ENCODE data around the gene SPDEF. TPM values are rescaled to one million over a fixed set of nuclear protein-coding genes. Genes with fewer than 3 reads are reported as not detected.
A peak's percentile ranks its signal among the peaks of the same experiment; 100 is the strongest.

Gene SPDEF
- total RNA-seq, 1 experiment from 2014 or later = not detected

DNA sequence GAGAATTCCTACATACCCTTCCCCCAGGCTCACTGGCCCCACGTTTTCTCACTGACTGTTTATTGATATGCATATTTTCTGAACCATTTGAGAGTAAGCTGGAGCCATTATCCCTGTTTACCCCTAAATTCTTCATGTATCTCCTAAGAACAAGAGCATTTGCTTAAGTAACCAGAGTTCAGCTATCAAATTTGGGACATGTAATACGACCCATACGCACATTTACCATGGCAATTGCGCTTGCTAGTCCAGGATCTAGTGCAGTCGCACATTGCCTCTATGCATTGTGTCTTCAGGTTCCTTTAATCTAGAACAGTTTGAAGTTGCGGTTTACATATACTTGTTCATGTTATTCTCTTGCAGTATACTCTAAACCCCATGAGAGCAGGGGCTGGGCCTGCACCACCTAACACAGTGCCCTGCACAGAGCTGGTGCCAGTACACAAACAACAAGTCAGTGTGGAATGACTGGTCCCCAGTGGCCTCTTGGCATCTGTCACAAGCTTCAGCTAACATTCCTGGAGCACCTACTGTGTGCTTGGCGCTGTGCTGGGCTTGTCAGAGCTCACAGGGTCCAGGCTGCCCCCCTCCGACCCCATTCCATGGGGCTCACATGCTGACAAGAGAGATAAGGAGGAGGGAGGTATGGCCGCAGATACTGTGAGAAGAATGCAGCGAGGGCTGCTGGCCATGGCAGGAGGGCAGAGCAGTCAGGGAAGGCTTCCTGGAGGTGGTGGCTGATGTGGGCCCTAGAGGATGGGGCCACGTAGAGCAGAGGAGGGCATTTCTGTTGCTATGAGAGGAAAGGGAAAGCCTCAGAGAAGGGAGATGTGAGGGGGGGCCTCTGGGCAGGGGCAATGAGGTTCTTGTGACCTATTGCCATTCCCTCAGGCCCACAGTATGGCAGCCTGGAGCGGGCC, 28.1 kb downstream of the SPDEF start:
- Mint-ChIP-seq H3K27me3 (ENCODE audit: insufficient read depth, unreplicated experiment) (no peaks in the 10 kb centered on the region), H3K4me1 (ENCODE audit: insufficient read depth, unreplicated experiment) (no peaks in the 10 kb centered on the region), H3K4me3 (ENCODE audit: unreplicated experiment) (no peak overlapping the region), H3K27ac (ENCODE audit: low read depth, unreplicated experiment) (no peak overlapping the region), H3K9me3 (ENCODE audit: unreplicated experiment) (no peaks in the 10 kb centered on the region), H3K36me3 (ENCODE audit: insufficient read depth, unreplicated experiment) (no peaks in the 10 kb centered on the region)
- TF ChIP-seq, protein P1, sequence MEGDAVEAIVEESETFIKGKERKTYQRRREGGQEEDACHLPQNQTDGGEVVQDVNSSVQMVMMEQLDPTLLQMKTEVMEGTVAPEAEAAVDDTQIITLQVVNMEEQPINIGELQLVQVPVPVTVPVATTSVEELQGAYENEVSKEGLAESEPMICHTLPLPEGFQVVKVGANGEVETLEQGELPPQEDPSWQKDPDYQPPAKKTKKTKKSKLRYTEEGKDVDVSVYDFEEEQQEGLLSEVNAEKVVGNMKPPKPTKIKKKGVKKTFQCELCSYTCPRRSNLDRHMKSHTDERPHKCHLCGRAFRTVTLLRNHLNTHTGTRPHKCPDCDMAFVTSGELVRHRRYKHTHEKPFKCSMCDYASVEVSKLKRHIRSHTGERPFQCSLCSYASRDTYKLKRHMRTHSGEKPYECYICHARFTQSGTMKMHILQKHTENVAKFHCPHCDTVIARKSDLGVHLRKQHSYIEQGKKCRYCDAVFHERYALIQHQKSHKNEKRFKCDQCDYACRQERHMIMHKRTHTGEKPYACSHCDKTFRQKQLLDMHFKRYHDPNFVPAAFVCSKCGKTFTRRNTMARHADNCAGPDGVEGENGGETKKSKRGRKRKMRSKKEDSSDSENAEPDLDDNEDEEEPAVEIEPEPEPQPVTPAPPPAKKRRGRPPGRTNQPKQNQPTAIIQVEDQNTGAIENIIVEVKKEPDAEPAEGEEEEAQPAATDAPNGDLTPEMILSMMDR (IDR thresholded peaks at IDR 0.05; ENCODE audit: unreplicated experiment) = no peak
- CTCF ChIA-PET = interaction anchor here (0.6 to 2.7 kb wide), 10 partner anchors 9 to 304 kb away, joined by 3 to 18 read pairs (median 3); no protein-coding TSS in a partner anchor
- intact Hi-C loops (cut with micrococcal nuclease) = loop anchor here (1.0 to 2.0 kb wide), 2 partner anchors 67 to 81 kb away; no protein-coding TSS in a partner anchor
- no peak for DNase-seq (ENCODE audit: unreplicated experiment)
- no TSS peak for BruUV-seq (replicated peaks)
- POLR2A ChIA-PET = no interaction called here

DNA sequence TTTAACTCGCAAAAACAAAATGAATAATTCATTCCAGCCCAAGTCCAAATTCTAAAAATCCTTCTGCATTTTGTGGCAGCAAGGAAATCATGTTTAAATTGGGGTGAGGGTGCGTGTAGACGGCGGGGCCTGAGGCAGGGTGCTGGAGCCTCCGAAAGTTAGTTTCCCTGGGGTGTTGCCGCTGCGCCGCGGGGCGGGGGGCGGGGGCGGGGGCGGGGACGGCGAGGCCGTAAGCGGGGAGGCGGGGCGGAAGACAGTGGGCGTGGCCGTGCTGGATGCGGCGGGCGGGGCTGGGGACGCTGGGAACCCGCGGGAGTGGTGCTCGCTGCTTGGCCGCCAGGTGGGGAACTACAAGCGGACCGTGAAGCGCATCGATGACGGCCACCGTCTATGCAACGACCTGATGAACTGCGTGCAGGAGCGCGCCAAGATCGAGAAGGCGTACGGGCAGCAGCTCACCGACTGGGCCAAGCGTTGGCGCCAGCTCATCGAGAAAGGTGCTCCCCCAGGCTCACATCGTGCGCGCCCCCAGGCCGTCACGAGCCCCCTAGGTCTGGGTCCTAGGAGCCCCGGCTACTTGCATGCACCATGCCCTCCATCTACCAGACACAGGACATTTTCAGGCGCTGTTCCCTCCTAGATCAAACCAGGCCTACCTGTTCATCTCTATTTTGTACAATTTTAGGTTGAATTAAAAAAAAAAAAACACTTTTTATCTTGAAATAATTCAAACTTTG, 29.0 kb downstream of the SPDEF start:
- CTCF ChIA-PET = interaction anchor here (0.6 to 2.7 kb wide), 15 partner anchors 8 to 671 kb away, joined by 3 to 18 read pairs (median 3); no protein-coding TSS in a partner anchor

DNA sequence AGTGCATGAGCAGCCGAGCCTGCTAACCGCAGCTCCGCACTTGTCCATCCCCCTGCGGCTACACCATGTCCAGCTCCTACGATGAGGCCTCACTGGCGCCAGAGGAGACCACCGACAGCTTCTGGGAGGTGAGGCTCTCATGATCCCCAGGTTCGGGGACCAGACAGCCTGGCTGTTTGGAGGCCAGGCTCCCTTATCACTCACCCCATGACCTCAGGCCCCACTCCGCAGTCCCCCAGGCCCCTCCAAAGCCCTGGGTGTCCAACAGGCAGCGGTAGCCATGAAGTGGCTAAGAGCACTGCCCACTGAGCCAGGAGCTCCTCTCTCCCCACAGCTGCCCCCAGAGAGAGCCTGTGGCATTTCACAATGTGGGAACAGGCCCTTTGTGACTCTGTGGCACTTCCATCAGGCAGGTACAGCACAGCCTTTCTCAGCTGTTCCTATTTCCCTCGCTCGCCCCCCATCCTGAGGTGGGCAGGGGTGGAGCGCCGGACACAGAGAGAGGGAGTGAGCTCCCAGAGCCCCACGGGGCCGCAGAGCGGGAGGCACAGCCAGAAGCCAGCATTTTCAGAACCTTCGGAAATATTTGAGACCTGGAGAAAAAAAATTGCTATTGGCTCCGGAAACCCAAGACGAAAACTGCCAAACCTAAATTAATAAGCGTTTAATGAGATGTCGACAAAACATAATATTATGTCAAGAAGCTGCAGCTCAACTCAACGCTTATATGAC, 29.7 kb downstream of the SPDEF start:
- Mint-ChIP-seq H3K36me3 (ENCODE audit: insufficient read depth, unreplicated experiment) (no peaks in the 10 kb centered on the region), H3K27me3 (ENCODE audit: insufficient read depth, unreplicated experiment) (no peaks in the 10 kb centered on the region), H3K4me1 (ENCODE audit: insufficient read depth, unreplicated experiment) (no peaks in the 10 kb centered on the region), H3K9me3 (ENCODE audit: unreplicated experiment) (no peaks in the 10 kb centered on the region), H3K27ac (ENCODE audit: low read depth, unreplicated experiment) (no peak overlapping the region), H3K4me3 (ENCODE audit: unreplicated experiment) (no peak overlapping the region)
- TF ChIP-seq, protein P1 (IDR thresholded peaks at IDR 0.05; ENCODE audit: unreplicated experiment) = no peak
- TSS peak; percentile 69 for BruUV-seq (replicated peaks)
- intact Hi-C loops (cut with micrococcal nuclease) = loop anchor here (2.0 kb wide), 1 partner anchor 66 kb away; no protein-coding TSS in a partner anchor
- no peak for DNase-seq (ENCODE audit: unreplicated experiment)
- ChIA-PET CTCF (interaction anchor here (0.6 to 2.7 kb wide), 10 partner anchors 9 to 671 kb away, joined by 3 to 18 read pairs (median 3); no protein-coding TSS in a partner anchor), POLR2A (interaction anchor here (0.6 to 0.7 kb wide), 2 partner anchors 10 to 100 kb away, joined by 3 to 4 read pairs; no protein-coding TSS in a partner anchor)

More for the DNA sequence above, 29.0 kb downstream of the SPDEF start:
- no TSS peak for BruUV-seq (replicated peaks)
- no peaks in the 10 kb centered on the region for H3K4me1 Mint-ChIP-seq (ENCODE audit: insufficient read depth, unreplicated experiment)
- no peak overlapping the region for H3K4me3 Mint-ChIP-seq (ENCODE audit: unreplicated experiment)
- intact Hi-C loops (cut with micrococcal nuclease) = loop anchor here (1.0 to 2.0 kb wide), 2 partner anchors 66 to 82 kb away; no protein-coding TSS in a partner anchor
- H3K27me3 Mint-ChIP-seq (ENCODE audit: insufficient read depth, unreplicated experiment) = no peaks in the 10 kb centered on the region
- no peaks in the 10 kb centered on the region for H3K9me3 Mint-ChIP-seq (ENCODE audit: unreplicated experiment)
- POLR2A ChIA-PET = no interaction called here
- H3K36me3 Mint-ChIP-seq (ENCODE audit: insufficient read depth, unreplicated experiment) = no peaks in the 10 kb centered on the region
- no peak overlapping the region for H3K27ac Mint-ChIP-seq (ENCODE audit: low read depth, unreplicated experiment)
- TF ChIP-seq, protein P1 (IDR thresholded peaks at IDR 0.05; ENCODE audit: unreplicated experiment) = peak; percentile 67
- DNase-seq (ENCODE audit: unreplicated experiment) = peak; percentile 90

All from MCF 10A (cell line).